Kidney (tissue), 14 donors: ENCODE results near the gene OBSCN. TPM values are rescaled to one million over a fixed set of nuclear protein-coding genes. Genes with fewer than 3 reads are reported as not detected.

ENCODE experiments used
- DNase-seq, 5 donors: peaks; one replicate each; pipeline ENCODE4 v3.0.0-alpha.2; 2013 to 2020
- FAIRE-seq: peaks from 2 replicates; lab custom pipeline; 2012; peaks lifted over from hg19 to GRCh38; lab: Jason Lieb, UNC
- H3K27ac ChIP-seq, 2 donors: one replicate each; pipeline ENCODE4 v1.7.0; 2013; ENCODE audit warnings: low read depth in 2 of 2, low read length in 2 of 2, inconsistent platforms in 1 of 2
- H3K27me3 ChIP-seq: one replicate; pipeline ENCODE4 v1.7.1; 2013; ENCODE audit warnings: low read length, inconsistent platforms; ENCODE audit not compliant: control insufficient read depth, insufficient read depth
- H3K36me3 ChIP-seq, 3 donors: one replicate each; pipeline versions ENCODE4 v1.7.0 to v1.7.1; 2013; ENCODE audit warnings: low read length in 3 of 3, control low read depth in 1 of 3, inconsistent platforms in 1 of 3; ENCODE audit not compliant: insufficient read depth in 3 of 3, control insufficient read depth in 2 of 3
- H3K4me1 ChIP-seq, 3 donors: one replicate each; pipeline versions ENCODE4 v1.7.0 to v1.7.1; 2013; ENCODE audit warnings: low read length in 3 of 3, inconsistent platforms in 1 of 3, low read depth in 1 of 3; ENCODE audit not compliant: control insufficient read depth in 2 of 3, insufficient read depth in 2 of 3
- H3K4me3 ChIP-seq, 3 donors: one replicate each; pipeline versions ENCODE4 v1.7.0 to v1.8.1; 2013; ENCODE audit warnings: low read length in 3 of 3, control low read depth in 1 of 3, inconsistent platforms in 1 of 3
- H3K9ac ChIP-seq, 3 donors: one replicate each; pipeline versions ENCODE4 v1.7.0 to v1.7.1; 2013; ENCODE audit warnings: low read length in 3 of 3, control low read depth in 1 of 3, inconsistent platforms in 1 of 3
- H3K9me3 ChIP-seq, 3 donors: one replicate each; pipeline versions ENCODE4 v1.7.0 to v1.7.1; 2013; ENCODE audit warnings: low read length in 3 of 3, control low read depth in 1 of 3, inconsistent platforms in 1 of 3; ENCODE audit not compliant: control insufficient read depth in 2 of 3, insufficient read depth in 1 of 3
- intact Hi-C: fragments of 100-400 bp; cut with DNase I; formaldehyde crosslinking; loops from one replicate; pipeline ENCODE4 v1.11.1; 2022
- polyA plus RNA-seq: library from polyadenylated mRNA; stranded (reverse); fragments of 350-450 nt; fragmentation: Illumina TruSeq; extraction: RNeasy Lipid Tissue Mini Kit (QIAGEN cat#74804); gene quantifications from one replicate; pipeline ENCODE4 v1.2.3, GENCODE V29; 2014; ENCODE audit warnings: low read depth, low replicate concordance; ENCODE audit not compliant: insufficient read depth
- total RNA-seq: library from RNA; stranded (reverse); fragmentation: NEBNext Ultra II Directional; extraction: Animal tissue kit (Norgen Biotek cat#: 25700); gene quantifications from one replicate; pipeline ENCODE4 v1.2.1, GENCODE V29; 2021
- TF ChIP-seq, protein P1 (sequence below): IDR thresholded peaks from 3 replicates; pipeline ENCODE4 v1.5.1; 2012; ENCODE audit warnings: mild to moderate bottlenecking, moderate library complexity, borderline replicate concordance; ENCODE audit not compliant: insufficient read depth; ENCODE audit errors: extremely low read depth
- donor health status: control.
- donor health status: control.
- donor health status: control.
- donor health status: control.
- donor health status: control.
- donor health status: DM: yes; HTN: yes; CAD: no.
- donor health status: Normal renal cell carcinoma (clear cell type).

OBSCN gene
- total and polyA plus RNA-seq, 2 donors from 2014 or later = 14.5 to 30.0 TPM

DNA sequence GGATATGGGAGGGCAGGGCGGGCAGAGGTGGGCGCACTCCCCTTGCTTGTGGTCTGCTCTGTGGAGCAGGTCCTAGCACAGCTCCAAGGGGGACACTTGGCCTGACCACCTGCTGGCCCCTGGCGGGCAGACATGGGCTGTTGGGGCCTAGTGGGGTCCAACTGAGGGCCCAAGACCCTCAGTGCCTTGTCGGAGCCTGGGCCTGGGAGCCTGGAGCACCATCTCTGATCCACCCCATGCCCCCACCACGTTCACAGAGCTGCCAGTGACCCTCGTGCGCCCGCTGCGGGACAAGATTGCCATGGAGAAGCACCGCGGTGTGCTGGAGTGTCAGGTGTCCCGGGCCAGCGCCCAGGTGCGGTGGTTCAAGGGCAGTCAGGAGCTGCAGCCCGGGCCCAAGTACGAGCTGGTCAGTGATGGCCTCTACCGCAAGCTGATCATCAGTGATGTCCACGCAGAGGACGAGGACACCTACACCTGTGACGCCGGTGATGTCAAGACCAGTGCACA lies 70.6 kb downstream of the OBSCN start:
- intact Hi-C loops = no loop called here
- H3K27ac ChIP-seq = no peak overlapping the region
- H3K27me3 ChIP-seq = no peaks in the 10 kb centered on the region
- peaks cover 0 to 7% (median 7%) of the 10 kb centered on the region in 3 donors for H3K4me1 ChIP-seq
- H3K9me3 ChIP-seq = no peaks in the 10 kb centered on the region
- no peak overlapping the region for H3K4me3 ChIP-seq
- FAIRE-seq (no peak), DNase-seq (peak in 1 of 5 donors; percentile 59)
- H3K9ac ChIP-seq = no peak overlapping the region
- H3K36me3 ChIP-seq = no peaks in the 10 kb centered on the region
- TF ChIP-seq, protein P1, sequence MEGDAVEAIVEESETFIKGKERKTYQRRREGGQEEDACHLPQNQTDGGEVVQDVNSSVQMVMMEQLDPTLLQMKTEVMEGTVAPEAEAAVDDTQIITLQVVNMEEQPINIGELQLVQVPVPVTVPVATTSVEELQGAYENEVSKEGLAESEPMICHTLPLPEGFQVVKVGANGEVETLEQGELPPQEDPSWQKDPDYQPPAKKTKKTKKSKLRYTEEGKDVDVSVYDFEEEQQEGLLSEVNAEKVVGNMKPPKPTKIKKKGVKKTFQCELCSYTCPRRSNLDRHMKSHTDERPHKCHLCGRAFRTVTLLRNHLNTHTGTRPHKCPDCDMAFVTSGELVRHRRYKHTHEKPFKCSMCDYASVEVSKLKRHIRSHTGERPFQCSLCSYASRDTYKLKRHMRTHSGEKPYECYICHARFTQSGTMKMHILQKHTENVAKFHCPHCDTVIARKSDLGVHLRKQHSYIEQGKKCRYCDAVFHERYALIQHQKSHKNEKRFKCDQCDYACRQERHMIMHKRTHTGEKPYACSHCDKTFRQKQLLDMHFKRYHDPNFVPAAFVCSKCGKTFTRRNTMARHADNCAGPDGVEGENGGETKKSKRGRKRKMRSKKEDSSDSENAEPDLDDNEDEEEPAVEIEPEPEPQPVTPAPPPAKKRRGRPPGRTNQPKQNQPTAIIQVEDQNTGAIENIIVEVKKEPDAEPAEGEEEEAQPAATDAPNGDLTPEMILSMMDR = no peak

DNA sequence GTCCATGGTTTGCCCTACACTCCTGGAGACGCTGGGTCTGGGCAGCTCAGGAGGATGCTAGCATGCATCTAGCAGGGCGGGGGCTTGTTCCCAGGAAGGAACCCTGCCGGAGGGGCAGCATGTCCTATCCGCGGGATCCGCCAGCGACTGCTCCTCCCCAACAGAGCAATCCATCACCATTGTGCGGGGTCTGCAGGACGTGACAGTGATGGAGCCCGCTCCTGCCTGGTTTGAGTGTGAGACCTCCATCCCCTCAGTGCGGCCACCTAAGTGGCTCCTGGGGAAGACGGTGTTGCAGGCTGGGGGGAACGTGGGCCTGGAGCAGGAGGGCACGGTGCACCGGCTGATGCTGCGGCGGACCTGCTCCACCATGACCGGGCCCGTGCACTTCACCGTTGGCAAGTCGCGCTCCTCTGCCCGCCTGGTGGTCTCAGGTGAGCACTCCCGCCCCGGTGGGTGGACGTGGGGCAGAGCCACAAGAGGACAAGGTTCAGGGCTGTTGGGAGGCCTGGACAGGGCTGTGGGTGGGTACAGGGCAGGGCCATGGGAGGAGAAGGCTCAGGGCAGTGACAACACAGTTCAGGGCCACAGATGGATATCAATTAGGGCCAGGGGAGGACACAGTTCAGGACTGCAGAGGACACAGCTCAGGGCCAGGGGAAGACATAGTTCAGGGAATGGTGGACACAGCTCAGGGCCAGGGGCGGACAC lies 71.3 kb downstream of the OBSCN start:
- peak in 2 of 5 donors; percentile 8 to 75 for DNase-seq
- intact Hi-C loops = no loop called here
- H3K36me3 ChIP-seq = no peaks in the 10 kb centered on the region

DNA sequence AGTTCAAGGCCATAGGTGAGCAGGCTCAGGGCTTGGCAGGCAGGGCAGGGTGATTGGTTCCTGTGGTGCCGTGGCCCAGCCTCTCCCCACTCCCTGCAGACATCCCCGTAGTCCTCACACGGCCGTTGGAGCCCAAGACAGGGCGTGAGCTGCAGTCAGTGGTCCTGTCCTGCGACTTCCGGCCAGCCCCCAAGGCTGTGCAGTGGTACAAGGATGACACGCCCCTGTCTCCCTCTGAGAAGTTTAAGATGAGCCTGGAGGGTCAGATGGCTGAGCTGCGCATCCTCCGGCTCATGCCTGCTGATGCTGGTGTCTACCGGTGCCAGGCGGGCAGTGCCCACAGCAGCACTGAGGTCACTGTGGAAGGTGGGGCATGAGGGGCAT lies 71.9 kb downstream of the OBSCN start:
- FAIRE-seq = no peak
- Histone ChIP-seq H3K27me3 (no peaks in the 10 kb centered on the region), H3K27ac (no peak overlapping the region), H3K9ac (no peak overlapping the region), H3K36me3 (no peaks in the 10 kb centered on the region), H3K9me3 (no peaks in the 10 kb centered on the region), H3K4me3 (no peak overlapping the region), H3K4me1 (peaks cover 0 to 7% (median 6%) of the 10 kb centered on the region in 3 donors)
- TF ChIP-seq, protein P1 = no peak
- intact Hi-C loops = no loop called here
- DNase-seq = peak in 1 of 5 donors; percentile 61

More for the DNA sequence above, 71.3 kb downstream of the OBSCN start:
- Histone ChIP-seq H3K9ac (no peak overlapping the region), H3K9me3 (no peaks in the 10 kb centered on the region), H3K4me1 (peaks cover 0 to 7% (median 7%) of the 10 kb centered on the region in 3 donors), H3K27ac (no peak overlapping the region), H3K27me3 (no peaks in the 10 kb centered on the region), H3K4me3 (no peak overlapping the region)
- no peak for FAIRE-seq
- TF ChIP-seq, protein P1 = no peak
